Small intestine (tissue), 7 donors: ENCODE measurements around the gene IL17REL. TPM values are rescaled to one million over a fixed set of nuclear protein-coding genes. Genes with fewer than 3 reads are reported as not detected.

Source experiments
- DNase-seq, 2 donors: peaks; one replicate each; pipeline versions ENCODE4 v3.0.0 to v3.0.0-alpha.2; 2013
- FAIRE-seq: peaks from 2 replicates; lab custom pipeline; 2012; peaks lifted over from hg19 to GRCh38; lab: Jason Lieb, UNC
- H3K27ac ChIP-seq, 3 donors: one replicate each; pipeline ENCODE4 v1.5.1; 2013; ENCODE audit warnings: low read length in 2 of 3, mild to moderate bottlenecking in 2 of 3, control low read depth in 1 of 3, inconsistent platforms in 1 of 3, low read depth in 1 of 3, moderate library complexity in 1 of 3
- H3K27me3 ChIP-seq, 3 donors: one replicate each; pipeline ENCODE4 v1.6.1; 2013; ENCODE audit warnings: low read length in 3 of 3, inconsistent platforms in 1 of 3; ENCODE audit not compliant: control insufficient read depth in 3 of 3, insufficient read depth in 3 of 3
- H3K36me3 ChIP-seq, 3 donors: one replicate each; pipeline ENCODE4 v1.6.1; 2013; ENCODE audit warnings: low read length in 3 of 3, inconsistent platforms in 1 of 3, low read depth in 1 of 3, mild to moderate bottlenecking in 1 of 3, moderate library complexity in 1 of 3; ENCODE audit not compliant: control insufficient read depth in 3 of 3, insufficient read depth in 2 of 3
- H3K4me1 ChIP-seq, 3 donors: one replicate each; pipeline ENCODE4 v1.6.1; 2013; ENCODE audit warnings: low read length in 2 of 3, inconsistent platforms in 1 of 3, low read depth in 1 of 3, mild to moderate bottlenecking in 1 of 3, moderate library complexity in 1 of 3; ENCODE audit not compliant: control insufficient read depth in 3 of 3, insufficient read depth in 2 of 3
- H3K4me3 ChIP-seq, 3 donors: one replicate each; pipeline ENCODE4 v1.5.1; 2013; ENCODE audit warnings: low read length in 3 of 3, control low read depth in 1 of 3, inconsistent platforms in 1 of 3, low read depth in 1 of 3, mild to moderate bottlenecking in 1 of 3, moderate library complexity in 1 of 3
- H3K9me3 ChIP-seq, 2 donors: one replicate each; pipeline ENCODE4 v1.6.1; 2013; ENCODE audit warnings: low read depth in 1 of 2, low read length in 1 of 2; ENCODE audit not compliant: control insufficient read depth in 2 of 2, insufficient read depth in 1 of 2
- WGBS, 3 donors: extraction: QIAGEN DNeasy Blood & Tissue Kit; methylation state at CpG; one replicate each; pipeline ENCODE4 v1.1.7; 2013; 5-methylcytosine and 5-hydroxymethylcytosine counted together
- polyA plus RNA-seq, 4 donors: library from polyadenylated mRNA; stranded (reverse) in 3 of 4; unstranded in 1 of 4; fragments of 200-250 nt in 3 of 4; fragments of 120-200 nt in 1 of 4; gene quantifications; one replicate each; pipeline versions ENCODE4 v1.2.1 to v1.2.3, GENCODE V29; 2013
- donor health status: healthy with polysubstance abuse.
- donor health status: control.
- donor health status: control.
- donor health status: Bipolar disorder and iron deficiency.
- donor health status: healthy.

The IL17REL gene
- polyA plus RNA-seq, 4 donors, result 0.27 to 0.65 (median 0.49) TPM; not detected in 1

DNA sequence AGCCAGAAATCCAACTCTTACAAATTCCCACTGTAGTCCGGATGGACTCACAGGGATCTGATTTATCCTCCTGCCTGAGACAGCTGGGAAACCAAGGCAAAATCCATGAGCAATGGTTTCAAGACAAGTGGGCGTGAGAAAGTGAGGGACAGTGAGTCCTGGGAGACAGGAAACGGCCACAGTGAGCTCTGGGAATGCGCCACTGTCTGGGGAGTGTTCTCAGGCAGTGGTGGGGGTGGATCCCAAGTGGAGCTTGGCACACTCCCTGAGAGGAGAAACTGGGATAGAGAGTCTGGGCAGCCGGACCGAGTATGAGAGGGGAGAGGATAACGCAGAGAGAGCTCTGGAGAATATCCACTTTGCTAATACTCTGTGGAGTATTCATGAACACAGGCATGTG, 9.8 kb downstream of the IL17REL start:
- no peak overlapping the region for H3K4me3 ChIP-seq
- H3K27ac ChIP-seq, result no peak overlapping the region
- no peaks in the 10 kb centered on the region for H3K9me3 ChIP-seq
- 63 to 76% (median 68%) methylated on average over 7 of the region's 7 CpGs for WGBS, 3 donors
- H3K36me3 ChIP-seq, result no peaks in the 10 kb centered on the region
- peaks cover 2 to 12% (median 2%) of the 10 kb centered on the region in 3 donors for H3K4me1 ChIP-seq
- DNase-seq (no peak), FAIRE-seq (no peak)
- peaks cover 0 to 7% (median 0%) of the 10 kb centered on the region in 3 donors for H3K27me3 ChIP-seq

DNA sequence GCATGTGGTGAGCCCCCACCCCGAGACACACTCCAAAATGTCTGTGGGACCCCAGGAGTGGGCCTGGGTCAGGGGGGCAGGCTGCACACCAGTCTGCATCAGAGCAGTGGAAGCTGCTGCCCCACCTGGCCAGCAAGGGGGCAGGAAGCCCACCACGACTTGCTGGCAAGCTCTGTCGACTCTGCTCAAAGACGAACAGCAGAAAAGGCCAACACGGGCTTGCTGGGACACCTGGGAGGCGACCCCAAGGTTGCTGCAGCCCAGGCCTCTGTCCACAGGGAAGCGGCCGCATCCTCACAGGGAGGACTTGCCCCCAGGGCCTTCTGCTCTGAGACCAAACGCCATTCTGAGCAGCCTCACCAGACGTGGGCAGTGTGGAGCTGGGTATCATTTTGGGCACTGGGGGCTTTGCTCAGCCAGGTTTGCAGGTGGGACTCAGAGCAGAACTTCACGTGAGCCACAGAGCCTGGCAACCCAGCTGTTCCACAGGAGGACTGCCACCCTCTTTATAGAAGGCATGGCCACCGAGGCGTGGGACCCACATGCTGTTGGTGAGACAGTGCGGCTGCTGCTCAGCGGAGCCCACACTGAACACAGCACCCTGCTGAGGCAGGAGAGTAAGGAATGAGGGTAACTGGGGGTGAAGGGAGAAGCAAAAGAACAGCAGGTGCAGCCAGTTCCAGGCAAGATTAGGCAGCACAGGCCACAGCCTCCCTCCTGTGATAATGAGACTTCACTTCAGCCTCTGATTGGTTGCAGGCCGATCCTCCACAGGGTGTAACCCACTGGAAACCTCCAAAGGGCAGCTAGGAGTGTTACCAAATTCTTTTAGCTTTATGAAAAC, 11.0 kb downstream of the IL17REL start:
- DNase-seq, result no peak
- H3K9me3 ChIP-seq, result no peaks in the 10 kb centered on the region
- no peak for FAIRE-seq
- H3K27me3 ChIP-seq, result peaks cover 0 to 7% (median 0%) of the 10 kb centered on the region in 3 donors
- WGBS, 3 donors, result 62 to 74% (median 64%) methylated on average over 14 to 16 of the region's 16 CpGs
- H3K4me1 ChIP-seq, result peaks cover 2 to 16% (median 5%) of the 10 kb centered on the region in 3 donors
- no peak overlapping the region for H3K4me3 ChIP-seq
- H3K27ac ChIP-seq, result no peak overlapping the region
- no peaks in the 10 kb centered on the region for H3K36me3 ChIP-seq

DNA sequence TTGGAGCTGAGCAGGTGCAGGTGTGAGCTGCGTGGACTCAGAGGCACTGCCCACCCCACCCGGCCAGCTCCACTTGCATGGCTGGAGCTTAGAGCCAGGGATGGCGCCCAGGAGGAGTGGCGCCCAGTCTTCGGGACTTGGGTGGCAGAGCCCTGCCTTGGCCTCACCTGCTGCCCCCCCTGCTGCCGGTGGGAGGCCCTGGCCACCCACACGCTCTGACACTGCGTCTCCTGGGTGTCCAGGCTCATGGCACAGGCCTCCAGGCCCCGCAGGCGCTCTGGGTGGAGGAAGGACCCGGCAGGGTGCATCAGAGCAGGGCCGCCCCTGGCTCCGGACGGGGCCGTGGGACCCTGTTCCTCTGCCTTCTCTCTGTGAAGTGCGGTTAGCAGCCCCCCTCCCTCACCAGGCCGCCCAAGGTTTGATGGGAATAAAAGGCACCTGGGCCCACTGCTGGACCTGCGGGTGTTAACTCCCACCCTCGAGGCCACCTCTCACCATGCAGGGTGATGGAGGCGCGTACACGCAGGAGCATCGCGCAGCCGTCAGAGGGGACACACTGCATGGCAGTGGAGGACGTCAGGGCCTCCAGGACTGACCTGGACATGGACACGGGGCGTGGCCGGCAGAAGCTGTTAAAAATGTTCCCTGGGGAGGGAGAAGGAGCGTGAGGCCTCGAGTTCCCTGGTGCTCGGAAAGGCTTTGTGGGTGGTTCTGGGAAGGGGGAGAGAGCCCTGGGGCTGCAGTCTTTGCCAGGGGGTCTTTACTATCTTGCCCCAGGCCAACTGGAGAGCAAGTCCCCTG, 11.8 kb downstream of the IL17REL start:
- FAIRE-seq (no peak), DNase-seq (no peak)
- H3K36me3 ChIP-seq, result no peaks in the 10 kb centered on the region
- peaks cover 0 to 7% (median 0%) of the 10 kb centered on the region in 3 donors for H3K27me3 ChIP-seq
- H3K27ac ChIP-seq, result no peak overlapping the region
- no peak overlapping the region for H3K4me3 ChIP-seq
- H3K9me3 ChIP-seq, result no peaks in the 10 kb centered on the region
- WGBS, 3 donors, result 80 to 87% (median 82%) methylated on average over 28 to 32 of the region's 32 CpGs
- H3K4me1 ChIP-seq, result peaks cover under 1 to 16% (median 4%) of the 10 kb centered on the region in 3 donors

DNA sequence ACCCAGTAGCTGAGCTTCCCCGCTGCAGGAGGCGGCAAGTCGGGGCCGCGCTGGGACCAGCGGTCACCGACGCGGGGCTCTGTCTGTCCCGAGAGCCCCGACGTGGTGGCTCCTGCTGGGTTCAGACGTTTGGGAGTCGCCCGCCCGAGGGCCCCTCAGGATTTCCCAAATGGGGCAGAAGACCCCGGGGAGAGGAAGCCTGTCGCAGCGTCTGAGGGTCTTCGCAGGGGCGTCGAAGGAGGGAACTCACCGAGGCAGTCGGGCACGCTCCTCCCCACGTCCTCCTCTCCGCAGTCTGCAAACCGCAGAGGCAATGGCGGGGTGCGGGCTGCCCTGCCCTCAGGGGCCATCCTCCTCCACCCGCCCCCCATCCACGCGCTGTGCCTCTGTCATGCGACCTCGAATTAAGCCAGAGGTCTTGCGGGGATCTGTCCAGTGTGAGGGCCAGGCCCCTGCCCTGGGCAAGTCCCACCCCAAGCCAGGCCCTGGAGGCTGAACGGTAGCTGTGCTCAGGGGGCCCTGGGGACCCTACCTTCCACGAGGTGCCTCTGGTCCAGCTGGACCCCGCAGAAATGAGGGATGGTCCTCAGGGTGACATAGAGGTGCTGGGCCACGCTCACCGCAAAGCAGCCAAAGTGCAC, 12.5 kb downstream of the IL17REL start:
- 38 to 56% (median 46%) methylated on average over 40 to 41 of the region's 41 CpGs for WGBS, 3 donors
- H3K27ac ChIP-seq, result no peak overlapping the region
- no peak for DNase-seq

DNA sequence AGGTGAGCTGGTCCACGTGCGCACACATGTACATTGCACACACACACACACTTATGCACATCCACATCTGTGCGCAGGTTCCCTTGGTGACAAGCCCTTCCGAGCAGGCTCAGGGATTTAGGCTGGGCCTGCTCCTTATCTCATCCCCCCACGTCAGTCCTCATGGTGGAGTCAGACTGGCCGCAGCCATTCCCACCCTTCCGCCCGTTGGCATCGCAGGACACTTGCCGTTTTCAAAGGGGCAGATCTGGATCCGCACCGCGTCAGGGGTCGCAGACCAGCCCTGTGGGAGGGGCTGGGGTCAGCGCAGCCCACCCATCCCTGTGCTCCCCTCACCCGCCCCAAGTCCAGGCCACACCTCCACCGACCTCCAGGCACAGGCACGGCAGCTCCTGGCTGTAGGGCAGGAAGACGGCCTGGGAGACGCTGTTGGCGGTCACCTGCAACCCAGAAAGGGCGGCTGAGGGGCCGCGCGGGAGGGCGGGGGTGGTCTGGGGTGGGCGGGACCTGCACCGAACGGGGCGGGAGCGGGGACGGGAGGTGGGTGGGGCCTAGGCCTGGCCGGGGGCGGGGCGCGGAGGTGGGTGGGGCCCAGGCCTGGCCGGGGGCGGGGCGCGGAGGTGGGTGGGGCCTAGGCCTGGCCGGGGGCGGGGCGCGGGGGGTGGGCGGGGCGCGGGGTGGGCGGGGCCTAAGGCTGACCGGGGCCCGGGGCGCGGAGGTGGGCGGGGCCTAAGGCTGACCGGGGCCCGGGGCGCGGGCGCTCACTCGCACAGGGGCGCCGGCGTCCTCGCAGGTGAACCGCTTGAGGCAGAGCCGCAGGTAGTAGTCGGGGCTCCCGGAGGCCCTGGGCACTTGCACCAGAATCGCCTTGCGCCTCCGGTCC, 13.3 kb downstream of the IL17REL start:
- Histone ChIP-seq H3K9me3 (no peaks in the 10 kb centered on the region), H3K4me3 (peak overlapping the region in 2 of 3 donors; percentile 21 to 54), H3K36me3 (no peaks in the 10 kb centered on the region), H3K27me3 (peaks cover 0 to 7% (median 0%) of the 10 kb centered on the region in 3 donors), H3K4me1 (peaks cover 0 to 23% (median 10%) of the 10 kb centered on the region in 3 donors), H3K27ac (no peak overlapping the region)
- FAIRE-seq (no peak), DNase-seq (peak in 1 of 2 donors; percentile 49)
- 16 to 27% (median 27%) methylated on average over 29 to 62 of the region's 70 CpGs for WGBS, 3 donors

More for the DNA sequence above, 12.5 kb downstream of the IL17REL start:
- no peaks in the 10 kb centered on the region for H3K9me3 ChIP-seq
- peaks cover 0 to 7% (median 0%) of the 10 kb centered on the region in 3 donors for H3K27me3 ChIP-seq
- no peaks in the 10 kb centered on the region for H3K36me3 ChIP-seq
- peaks cover 0 to 21% (median 10%) of the 10 kb centered on the region in 3 donors for H3K4me1 ChIP-seq
- FAIRE-seq, result no peak
- H3K4me3 ChIP-seq, result peak overlapping the region in 2 of 3 donors; percentile 21 to 54

DNA sequence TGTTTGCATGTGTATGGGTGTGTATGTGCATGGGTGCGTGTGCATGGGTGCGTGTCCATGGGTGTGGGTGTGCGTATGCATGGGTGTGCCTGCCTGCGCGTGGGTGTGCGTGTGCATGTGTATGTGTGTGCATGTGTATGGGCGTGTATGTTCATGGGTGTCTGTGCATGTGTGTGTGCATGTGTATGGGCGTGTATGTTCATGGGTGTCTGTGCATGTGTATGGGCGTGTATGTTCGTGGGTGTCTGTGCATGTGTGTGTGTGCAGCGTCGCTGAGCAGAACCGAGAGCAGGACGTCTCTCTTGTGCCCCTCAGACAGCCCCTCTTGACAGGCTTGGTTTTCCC, 13.9 kb downstream of the IL17REL start:
- H3K9me3 ChIP-seq, result no peaks in the 10 kb centered on the region
- H3K4me1 ChIP-seq, result peaks cover 0 to 23% (median 10%) of the 10 kb centered on the region in 3 donors
- WGBS, 3 donors, result 89 to 93% (median 91%) methylated on average over 10 to 14 of the region's 14 CpGs
- DNase-seq (no peak), FAIRE-seq (no peak)
- H3K36me3 ChIP-seq, result no peaks in the 10 kb centered on the region
- H3K27me3 ChIP-seq, result peaks cover 0 to 7% (median 0%) of the 10 kb centered on the region in 3 donors
- no peak overlapping the region for H3K4me3 ChIP-seq
- H3K27ac ChIP-seq, result no peak overlapping the region

DNA sequence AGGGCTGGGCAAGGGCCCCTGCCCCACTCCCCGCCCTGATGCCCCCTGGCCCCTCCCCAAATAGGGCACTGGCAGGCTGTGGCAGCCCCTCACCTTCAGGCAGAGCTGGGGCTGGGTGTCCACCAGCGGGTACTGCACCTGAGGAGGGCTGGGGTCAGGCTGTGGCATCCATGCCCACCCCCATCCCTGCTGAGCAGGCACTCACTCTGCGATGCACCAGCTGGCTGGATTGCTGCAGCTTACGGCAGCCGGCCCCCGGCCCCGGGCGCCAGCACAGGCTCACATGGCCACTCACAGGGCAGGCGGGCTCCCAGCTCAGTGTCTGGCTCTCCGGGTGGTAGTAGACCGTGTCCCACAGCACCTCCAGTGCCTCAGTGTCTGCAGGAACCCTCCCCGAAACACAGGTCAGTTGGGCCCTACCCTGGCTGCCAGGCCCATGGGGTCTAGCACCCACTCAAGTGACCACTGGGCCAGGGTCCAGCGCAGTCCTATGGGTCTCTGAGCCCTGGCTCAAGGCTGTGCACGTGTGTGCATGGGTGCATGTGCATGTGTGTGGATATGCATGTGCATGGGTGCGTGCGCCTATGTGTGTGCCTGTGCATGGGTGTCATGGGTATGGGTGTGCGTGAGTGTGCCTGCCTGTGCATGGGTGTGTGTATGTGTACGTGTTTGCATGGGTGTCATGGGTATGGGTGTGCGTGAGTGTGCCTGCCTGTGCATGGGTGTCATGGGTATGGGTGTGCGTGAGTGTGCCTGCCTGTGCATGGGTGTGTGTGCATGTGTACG, 14.4 kb downstream of the IL17REL start:
- peaks cover 0 to 23% (median 10%) of the 10 kb centered on the region in 3 donors for H3K4me1 ChIP-seq
- peaks cover 0 to 7% (median 0%) of the 10 kb centered on the region in 3 donors for H3K27me3 ChIP-seq
- H3K4me3 ChIP-seq, result no peak overlapping the region
- H3K9me3 ChIP-seq, result no peaks in the 10 kb centered on the region
- peak overlapping the region in 1 of 3 donors; percentile 69 for H3K27ac ChIP-seq
- no peak for DNase-seq
- 89 to 94% (median 92%) methylated on average over 20 to 21 of the region's 21 CpGs for WGBS, 3 donors
- no peaks in the 10 kb centered on the region for H3K36me3 ChIP-seq
- FAIRE-seq, result no peak
